ENCODE measurements around the gene MRFAP1. TPM values are rescaled to one million over a fixed set of nuclear protein-coding genes. Genes with fewer than 3 reads are reported as not detected.

The MRFAP1 gene
- total and polyA plus RNA-seq, 2 donors (not counting 1 experiment from before 2014, with no cell fraction given): 99.1 to 261 TPM

Other genes starting within 250 kb of the MRFAP1 start
- under 0.01 and 0.17 TPM in 2 replicates for gene PPP2R2C, start 168.1 kb upstream of the MRFAP1 start, total RNA-seq
- 0.10 and 0.17 TPM in 2 replicates for gene PPP2R2C, start 168.1 kb upstream of the MRFAP1 start, polyA plus RNA-seq
- gene MAN2B2, start 65.5 kb upstream of the MRFAP1 start, total RNA-seq: 11.8 and 19.0 TPM in 2 replicates
- 24.8 and 27.2 TPM in 2 replicates for gene MAN2B2, start 65.5 kb upstream of the MRFAP1 start, polyA plus RNA-seq
- not detected in 2 replicates for gene S100P, start 53.2 kb downstream of the MRFAP1 start, total RNA-seq
- not detected in 2 replicates for gene S100P, start 53.2 kb downstream of the MRFAP1 start, polyA plus RNA-seq
- 41.6 and 45.5 TPM in 2 replicates for gene MRFAP1L1, start 69.2 kb downstream of the MRFAP1 start, total RNA-seq
- gene MRFAP1L1, start 69.2 kb downstream of the MRFAP1 start, polyA plus RNA-seq: 64.7 and 77.4 TPM in 2 replicates
- 10.8 and 12.2 TPM in 2 replicates for gene BLOC1S4, start 75.5 kb downstream of the MRFAP1 start, total RNA-seq
- gene BLOC1S4, start 75.5 kb downstream of the MRFAP1 start, polyA plus RNA-seq: 12.3 and 13.5 TPM in 2 replicates
- gene KIAA0232, start 142.0 kb downstream of the MRFAP1 start, total RNA-seq: 17.7 and 18.8 TPM in 2 replicates
- 12.3 and 18.0 TPM in 2 replicates for gene KIAA0232, start 142.0 kb downstream of the MRFAP1 start, polyA plus RNA-seq